ENCODE results near the gene CCDC57. TPM values are rescaled to one million over a fixed set of nuclear protein-coding genes. Genes with fewer than 3 reads are reported as not detected.

Gene CCDC57
- total and polyA plus RNA-seq, 9 of the 15 experiments (the other 6 are each of a cell fraction or from before 2014, with no cell fraction given) = 0.83 to 36.2 (median 13.6) TPM

DNA sequence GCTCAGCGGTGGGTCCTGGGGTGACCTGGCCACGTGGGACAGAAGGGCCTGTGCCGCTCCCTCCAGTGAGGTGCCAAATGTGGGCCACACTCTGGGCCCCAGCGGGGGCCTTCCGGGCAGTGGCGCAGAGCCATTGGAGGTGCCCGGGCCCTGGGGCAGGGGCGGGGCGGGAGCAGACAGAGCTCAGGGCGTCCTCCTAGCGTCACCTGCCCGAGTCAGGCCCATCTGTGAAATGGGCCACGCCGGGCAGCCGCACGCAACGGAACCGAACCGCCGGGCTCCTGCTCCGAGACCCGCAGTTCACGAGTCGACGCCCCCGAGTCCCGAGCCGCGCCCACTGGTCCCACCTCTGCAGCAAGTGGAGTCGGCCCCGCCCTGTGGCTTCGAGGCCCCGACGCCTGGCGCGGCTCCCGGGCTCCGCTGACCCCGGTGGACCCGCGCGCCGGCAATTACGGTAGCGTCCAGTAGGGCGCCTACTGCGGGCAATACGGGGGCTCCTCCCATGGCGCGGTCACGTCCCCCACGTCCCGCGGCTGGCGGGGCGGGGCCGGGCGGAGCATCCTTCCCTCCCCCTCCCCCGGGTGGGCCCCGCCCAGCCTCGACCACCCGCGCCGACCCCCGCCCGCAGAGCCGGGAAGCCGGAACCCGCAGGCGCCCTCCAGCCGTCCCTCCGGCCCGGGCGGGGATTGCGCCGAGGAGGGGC is 18.1 kb upstream of the CCDC57 start:
- WGBS (ENCODE audit: insufficient coverage, low coverage, missing lambda C conversion rate) = 25% methylated on average over 33 of the region's 76 CpGs
- H3K27ac ChIP-seq (ENCODE audit: extremely low read depth, low read depth, low read length) = peak overlapping the region; percentile 80
- H3K4me2 ChIP-seq (ENCODE audit: insufficient read depth, low read length) = peak overlapping the region; percentile 72
- ChIA-PET POLR2A (interaction anchor here (0.7 to 1.6 kb wide), 8 partner anchors 9 to 726 kb away, joined by 3 to 8 read pairs (median 3); partner anchors contain the start of gene CD7), CTCF (ENCODE audit: low intra/inter-chr PET ratio) (no interaction called here)
- intact Hi-C loops (cut with micrococcal nuclease) (no loop called here), in situ Hi-C loops (cut with MboI) (no loop called here)
- peak; percentile 78 for FAIRE-seq
- peak overlapping the region; percentile 87 for H2AFZ ChIP-seq (ENCODE audit: low read depth, low read length)
- no peaks in the 10 kb centered on the region for H3K9me3 ChIP-seq (replicated peaks; ENCODE audit: control insufficient read depth, insufficient read depth, low read depth, low read length)
- BruUV-seq (replicated peaks) = no TSS peak
- DNase-seq (ENCODE audit: extremely low read depth in 1 of 4, low spot score in 3 of 4) = peak; percentile 92 to 94 (median 92)
- no peaks in the 10 kb centered on the region for H3K36me3 ChIP-seq (ENCODE audit: control insufficient read depth, insufficient read depth, low read length)
- H3K27me3 ChIP-seq (ENCODE audit: control insufficient read depth in 2 of 2, insufficient read depth in 2 of 2, low read length in 2 of 2) = no peaks in the 10 kb centered on the region
- H3K4me1 ChIP-seq (replicated peaks in 1 of 2; ENCODE audit: control insufficient read depth in 2 of 2, insufficient read depth in 2 of 2, low read length in 2 of 2) = peaks cover 29 to 92% of the 10 kb centered on the region in 2 experiments
- no peaks in the 10 kb centered on the region; the same call in 2 of the 3 replicates for H3K79me2 ChIP-seq (ENCODE audit: control insufficient read depth, insufficient read depth, low read length)
- ATAC-seq = peak; percentile 93
- no peaks in the 10 kb centered on the region for H3K9me1 ChIP-seq (ENCODE audit: control insufficient read depth, insufficient read depth, low read length)
- peak overlapping the region; percentile 40 for H3K4me3 ChIP-seq
- H4K20me1 ChIP-seq (replicated peaks; ENCODE audit: control insufficient read depth, insufficient read depth, low read length) = no peaks in the 10 kb centered on the region
- H3K9ac ChIP-seq (ENCODE audit: insufficient read depth in 1 of 2, low read depth in 2 of 2, low read length in 2 of 2) = peak overlapping the region; percentile 74 to 85
- TF ChIP-seq CTBP1 (IDR thresholded peaks at IDR 0.05; ENCODE audit: borderline replicate concordance) (peak; percentile 86), L3MBTL2 (IDR thresholded peaks at IDR 0.05) (peak; percentile 97), SP1 (CRISPR knock-in tag; IDR thresholded peaks at IDR 0.05) (peak; percentile 36; the same call in 1 of the 2 replicates), PCBP1 (IDR thresholded peaks at IDR 0.05; ENCODE audit: low read depth, low read length, poor library complexity, severe bottlenecking) (peak; percentile 70), TAF7 (tag; IDR thresholded peaks at IDR 0.05) (no peak), ZNF41 (CRISPR knock-in tag; conservative IDR thresholded peaks at IDR 0.05) (no peak), RCOR1 (IDR thresholded peaks at IDR 0.05; ENCODE audit: borderline replicate concordance in 1 of 2, low read depth in 2 of 2, low read length in 2 of 2) (peak in 1 of 2 experiments; percentile 82; a peak in 1 of 4 replicates), ZNF561 (CRISPR knock-in tag; conservative IDR thresholded peaks at IDR 0.05) (no peak), NR2C2 (CRISPR knock-in tag; IDR thresholded peaks at IDR 0.05) (no peak), NR2C2 (tag; IDR thresholded peaks at IDR 0.05) (peak; percentile 61), TGIF2 (CRISPR knock-in tag; IDR thresholded peaks at IDR 0.05) (peak; percentile 53; the same call in 1 of the 2 replicates), SMAD4 (CRISPR knock-in tag; conservative IDR thresholded peaks at IDR 0.05) (peak; percentile 95), XRCC3 (IDR thresholded peaks at IDR 0.05) (no peak)
- TF ChIP-seq, protein P1, sequence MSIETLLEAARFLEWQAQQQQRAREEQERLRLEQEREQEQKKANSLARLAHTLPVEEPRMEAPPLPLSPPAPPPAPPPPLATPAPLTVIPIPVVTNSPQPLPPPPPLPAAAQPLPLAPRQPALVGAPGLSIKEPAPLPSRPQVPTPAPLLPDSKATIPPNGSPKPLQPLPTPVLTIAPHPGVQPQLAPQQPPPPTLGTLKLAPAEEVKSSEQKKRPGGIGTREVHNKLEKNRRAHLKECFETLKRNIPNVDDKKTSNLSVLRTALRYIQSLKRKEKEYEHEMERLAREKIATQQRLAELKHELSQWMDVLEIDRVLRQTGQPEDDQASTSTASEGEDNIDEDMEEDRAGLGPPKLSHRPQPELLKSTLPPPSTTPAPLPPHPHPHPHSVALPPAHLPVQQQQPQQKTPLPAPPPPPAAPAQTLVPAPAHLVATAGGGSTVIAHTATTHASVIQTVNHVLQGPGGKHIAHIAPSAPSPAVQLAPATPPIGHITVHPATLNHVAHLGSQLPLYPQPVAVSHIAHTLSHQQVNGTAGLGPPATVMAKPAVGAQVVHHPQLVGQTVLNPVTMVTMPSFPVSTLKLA (conservative IDR thresholded peaks at IDR 0.05) = peak in 1 of 2 experiments; percentile 57; a peak in 1 of 4 replicates
- TF ChIP-seq, protein P2, sequence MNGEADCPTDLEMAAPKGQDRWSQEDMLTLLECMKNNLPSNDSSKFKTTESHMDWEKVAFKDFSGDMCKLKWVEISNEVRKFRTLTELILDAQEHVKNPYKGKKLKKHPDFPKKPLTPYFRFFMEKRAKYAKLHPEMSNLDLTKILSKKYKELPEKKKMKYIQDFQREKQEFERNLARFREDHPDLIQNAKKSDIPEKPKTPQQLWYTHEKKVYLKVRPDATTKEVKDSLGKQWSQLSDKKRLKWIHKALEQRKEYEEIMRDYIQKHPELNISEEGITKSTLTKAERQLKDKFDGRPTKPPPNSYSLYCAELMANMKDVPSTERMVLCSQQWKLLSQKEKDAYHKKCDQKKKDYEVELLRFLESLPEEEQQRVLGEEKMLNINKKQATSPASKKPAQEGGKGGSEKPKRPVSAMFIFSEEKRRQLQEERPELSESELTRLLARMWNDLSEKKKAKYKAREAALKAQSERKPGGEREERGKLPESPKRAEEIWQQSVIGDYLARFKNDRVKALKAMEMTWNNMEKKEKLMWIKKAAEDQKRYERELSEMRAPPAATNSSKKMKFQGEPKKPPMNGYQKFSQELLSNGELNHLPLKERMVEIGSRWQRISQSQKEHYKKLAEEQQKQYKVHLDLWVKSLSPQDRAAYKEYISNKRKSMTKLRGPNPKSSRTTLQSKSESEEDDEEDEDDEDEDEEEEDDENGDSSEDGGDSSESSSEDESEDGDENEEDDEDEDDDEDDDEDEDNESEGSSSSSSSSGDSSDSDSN (IDR thresholded peaks at IDR 0.05; ENCODE audit: borderline replicate concordance in 1 of 2, low read depth in 2 of 2, low read length in 2 of 2) = peak; percentile 69 to 89; a peak in 1 of 4 replicates
- TF ChIP-seq, protein P3, sequence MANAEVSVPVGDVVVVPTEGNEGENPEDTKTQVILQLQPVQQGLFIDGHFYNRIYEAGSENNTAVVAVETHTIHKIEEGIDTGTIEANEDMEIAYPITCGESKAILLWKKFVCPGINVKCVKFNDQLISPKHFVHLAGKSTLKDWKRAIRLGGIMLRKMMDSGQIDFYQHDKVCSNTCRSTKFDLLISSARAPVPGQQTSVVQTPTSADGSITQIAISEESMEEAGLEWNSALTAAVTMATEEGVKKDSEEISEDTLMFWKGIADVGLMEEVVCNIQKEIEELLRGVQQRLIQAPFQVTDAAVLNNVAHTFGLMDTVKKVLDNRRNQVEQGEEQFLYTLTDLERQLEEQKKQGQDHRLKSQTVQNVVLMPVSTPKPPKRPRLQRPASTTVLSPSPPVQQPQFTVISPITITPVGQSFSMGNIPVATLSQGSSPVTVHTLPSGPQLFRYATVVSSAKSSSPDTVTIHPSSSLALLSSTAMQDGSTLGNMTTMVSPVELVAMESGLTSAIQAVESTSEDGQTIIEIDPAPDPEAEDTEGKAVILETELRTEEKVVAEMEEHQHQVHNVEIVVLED (CRISPR knock-in tag; IDR thresholded peaks at IDR 0.05) = peak; percentile 82
